GM12874 (cell line): ENCODE data around the gene LTBP4.

Experiments
- TF ChIP-seq, protein P1 (sequence below): IDR thresholded peaks from 2 replicates; pipeline ENCODE4 v1.5.1; 2011; ENCODE audit warnings: low read depth, mild to moderate bottlenecking, control low read depth, low read length, moderate library complexity; ENCODE audit not compliant: insufficient read depth

Gene LTBP4

DNA sequence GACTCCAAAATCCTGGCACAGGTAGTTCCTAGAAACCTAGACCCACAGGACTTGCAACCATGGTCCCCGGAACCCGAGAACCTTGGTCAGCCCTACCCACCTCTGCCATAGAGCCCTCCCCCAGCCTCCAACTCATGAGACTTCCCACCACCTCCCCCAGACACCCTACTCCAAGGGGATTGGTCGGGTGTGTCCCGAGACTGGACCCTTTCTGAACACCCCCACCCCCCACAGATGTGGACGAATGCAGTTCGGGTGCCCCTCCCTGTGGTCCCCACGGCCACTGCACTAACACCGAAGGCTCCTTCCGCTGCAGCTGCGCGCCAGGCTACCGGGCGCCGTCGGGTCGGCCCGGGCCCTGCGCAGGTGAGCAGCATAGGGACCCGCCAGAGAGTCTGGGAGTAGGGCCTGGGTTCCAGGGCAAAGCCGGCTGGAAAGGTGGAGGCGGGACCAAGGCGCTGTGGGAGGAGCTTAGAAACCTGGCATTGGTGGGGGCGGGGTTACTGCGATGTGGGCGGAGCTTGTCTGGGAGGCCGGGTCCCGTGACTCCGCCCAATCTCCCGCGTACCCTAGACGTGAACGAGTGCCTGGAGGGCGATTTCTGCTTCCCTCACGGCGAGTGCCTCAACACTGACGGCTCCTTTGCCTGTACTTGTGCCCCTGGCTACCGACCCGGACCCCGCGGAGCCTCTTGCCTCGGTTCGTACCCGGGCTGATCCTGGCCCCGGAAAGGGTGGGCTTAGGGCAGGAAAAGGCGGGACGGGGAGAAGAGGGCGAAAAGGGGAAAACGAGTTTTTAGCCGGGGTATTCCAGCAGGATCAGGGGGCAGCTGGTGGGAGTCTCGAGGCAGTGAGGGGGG is 11.9 kb downstream of the LTBP4 start:
- TF ChIP-seq, protein P1, sequence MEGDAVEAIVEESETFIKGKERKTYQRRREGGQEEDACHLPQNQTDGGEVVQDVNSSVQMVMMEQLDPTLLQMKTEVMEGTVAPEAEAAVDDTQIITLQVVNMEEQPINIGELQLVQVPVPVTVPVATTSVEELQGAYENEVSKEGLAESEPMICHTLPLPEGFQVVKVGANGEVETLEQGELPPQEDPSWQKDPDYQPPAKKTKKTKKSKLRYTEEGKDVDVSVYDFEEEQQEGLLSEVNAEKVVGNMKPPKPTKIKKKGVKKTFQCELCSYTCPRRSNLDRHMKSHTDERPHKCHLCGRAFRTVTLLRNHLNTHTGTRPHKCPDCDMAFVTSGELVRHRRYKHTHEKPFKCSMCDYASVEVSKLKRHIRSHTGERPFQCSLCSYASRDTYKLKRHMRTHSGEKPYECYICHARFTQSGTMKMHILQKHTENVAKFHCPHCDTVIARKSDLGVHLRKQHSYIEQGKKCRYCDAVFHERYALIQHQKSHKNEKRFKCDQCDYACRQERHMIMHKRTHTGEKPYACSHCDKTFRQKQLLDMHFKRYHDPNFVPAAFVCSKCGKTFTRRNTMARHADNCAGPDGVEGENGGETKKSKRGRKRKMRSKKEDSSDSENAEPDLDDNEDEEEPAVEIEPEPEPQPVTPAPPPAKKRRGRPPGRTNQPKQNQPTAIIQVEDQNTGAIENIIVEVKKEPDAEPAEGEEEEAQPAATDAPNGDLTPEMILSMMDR: no peak

DNA sequence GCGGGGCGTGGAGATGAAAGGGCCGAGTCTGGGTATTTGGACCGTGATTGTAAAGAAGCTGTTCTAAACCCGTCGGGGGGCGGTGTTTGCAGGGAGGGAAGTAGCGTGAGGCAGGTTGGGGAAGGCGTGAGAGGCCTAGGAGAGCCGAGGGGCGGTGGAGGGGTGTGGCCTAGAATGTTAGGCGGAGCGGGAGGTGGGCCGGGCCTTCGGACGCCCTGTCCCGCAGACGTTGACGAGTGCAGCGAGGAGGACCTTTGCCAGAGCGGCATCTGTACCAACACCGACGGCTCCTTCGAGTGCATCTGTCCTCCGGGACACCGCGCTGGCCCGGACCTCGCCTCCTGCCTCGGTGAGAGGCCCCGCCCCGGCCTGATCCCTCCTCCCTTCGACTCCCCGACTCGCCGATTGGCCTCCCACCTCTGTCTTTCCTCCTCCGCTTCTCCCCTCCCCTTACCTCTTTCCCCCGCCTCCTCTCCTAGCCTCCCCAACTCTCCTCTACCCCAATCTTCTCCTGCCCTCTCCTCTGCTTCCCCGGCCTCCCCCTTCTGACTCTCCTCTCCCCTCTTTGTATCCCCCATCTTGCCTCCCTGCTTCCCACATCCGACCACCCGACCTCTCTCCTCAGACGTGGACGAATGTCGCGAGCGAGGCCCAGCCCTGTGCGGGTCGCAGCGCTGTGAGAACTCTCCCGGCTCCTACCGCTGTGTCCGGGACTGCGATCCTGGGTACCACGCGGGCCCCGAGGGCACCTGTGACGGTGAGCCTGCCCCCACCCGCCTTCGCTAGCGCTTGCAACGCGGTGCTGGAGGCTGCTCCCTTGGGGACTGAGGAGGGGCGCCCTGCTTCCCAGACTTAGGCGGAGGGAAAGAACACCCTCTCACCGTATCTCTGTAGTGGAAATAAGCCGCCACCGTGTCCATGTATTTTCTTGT is 12.8 kb downstream of the LTBP4 start:
- TF ChIP-seq, protein P1: no peak

DNA sequence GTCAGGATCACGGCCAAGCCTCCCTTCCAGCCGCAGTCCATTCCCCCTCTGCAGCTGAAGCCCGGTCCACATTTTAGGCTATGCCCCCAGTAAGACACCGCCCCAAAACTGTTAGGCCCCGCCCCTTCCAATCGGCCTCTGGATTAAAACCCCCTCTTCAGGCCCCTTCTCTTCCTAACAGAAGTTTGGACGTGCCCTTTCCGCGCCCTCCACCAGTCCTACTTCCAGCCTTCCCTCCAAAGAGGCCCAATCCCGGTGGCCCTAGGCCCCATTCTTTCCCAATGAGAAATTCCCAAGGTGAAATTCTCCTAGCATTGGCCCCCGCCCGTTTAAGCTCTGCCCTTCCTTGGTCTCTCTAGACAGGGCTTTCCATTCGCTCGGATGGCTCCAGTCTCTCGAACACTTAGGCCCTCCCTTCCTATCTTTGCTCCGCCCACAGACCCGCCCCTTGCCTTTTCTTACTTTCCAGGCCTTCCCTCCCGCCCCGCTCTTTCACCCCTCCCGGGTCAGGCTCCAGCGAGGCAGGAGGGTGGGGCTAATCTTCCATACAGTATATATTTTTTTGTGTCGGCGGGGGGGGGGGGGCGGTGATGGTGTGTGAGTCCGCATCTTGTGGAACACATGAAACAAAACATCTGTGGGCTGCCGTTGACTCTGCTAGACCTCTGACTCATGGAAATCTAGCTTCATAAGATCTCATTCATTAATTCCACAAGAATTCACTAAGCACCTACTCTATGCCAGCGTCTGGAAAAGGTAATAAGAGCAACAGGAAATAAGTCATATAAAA is 13.6 kb downstream of the LTBP4 start:
- TF ChIP-seq, protein P1: no peak

DNA sequence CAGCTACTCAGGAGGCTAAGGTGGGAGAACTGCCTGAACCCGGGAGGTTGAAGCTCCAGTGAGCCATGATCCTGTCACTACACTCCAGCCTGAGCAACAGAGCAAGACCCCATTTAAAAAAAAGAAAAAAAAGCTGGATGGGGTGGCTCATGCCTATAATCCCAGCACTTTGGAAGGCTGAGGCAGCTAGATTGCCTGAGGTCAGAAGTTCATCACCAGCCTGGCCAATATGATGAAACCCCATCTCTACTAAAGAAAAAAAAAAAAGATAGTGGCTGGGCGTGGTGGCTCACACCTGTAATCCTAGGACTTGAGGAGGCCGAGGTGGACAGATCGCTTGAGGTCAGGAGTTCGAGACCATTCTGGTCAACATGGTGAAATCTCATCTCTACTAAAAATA is 15.0 kb downstream of the LTBP4 start:
- TF ChIP-seq, protein P1: no peak

DNA sequence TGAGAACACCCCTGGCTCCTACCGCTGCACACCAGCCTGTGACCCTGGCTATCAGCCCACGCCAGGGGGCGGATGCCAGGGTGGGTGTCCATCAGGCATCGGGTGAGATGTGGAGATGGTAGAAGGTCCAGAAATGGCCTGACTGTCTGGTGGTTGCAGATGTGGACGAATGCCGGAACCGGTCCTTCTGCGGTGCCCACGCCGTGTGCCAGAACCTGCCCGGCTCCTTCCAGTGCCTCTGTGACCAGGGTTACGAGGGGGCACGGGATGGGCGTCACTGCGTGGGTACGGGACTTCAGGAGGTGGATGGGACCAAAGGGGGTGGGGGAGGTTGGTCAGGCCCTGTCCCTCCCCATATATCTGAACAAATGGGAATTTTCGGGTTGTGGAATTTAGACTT is 15.8 kb downstream of the LTBP4 start:
- TF ChIP-seq, protein P1: no peak

DNA sequence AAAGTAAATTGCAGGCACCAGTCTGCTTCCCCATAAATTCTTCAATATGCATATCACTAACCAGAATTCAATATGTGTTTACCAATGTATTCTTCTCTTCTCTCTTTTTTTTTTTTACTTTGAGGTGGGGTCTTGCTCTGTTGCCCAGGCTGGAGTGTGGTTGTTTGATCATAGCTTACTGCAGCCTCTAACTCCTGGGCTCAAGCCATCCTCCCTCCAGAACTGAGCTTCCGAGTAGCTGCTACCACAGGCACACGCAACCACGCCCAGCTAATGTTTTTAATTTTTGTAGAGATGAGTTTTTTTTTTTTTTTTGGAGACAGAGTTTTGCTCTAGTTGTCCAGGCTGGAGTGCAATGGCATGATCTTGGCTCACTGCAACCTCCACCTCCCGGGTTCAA is 16.8 kb downstream of the LTBP4 start:
- TF ChIP-seq, protein P1: no peak
